ENCODE data around the gene SLC35E1.

DNA sequence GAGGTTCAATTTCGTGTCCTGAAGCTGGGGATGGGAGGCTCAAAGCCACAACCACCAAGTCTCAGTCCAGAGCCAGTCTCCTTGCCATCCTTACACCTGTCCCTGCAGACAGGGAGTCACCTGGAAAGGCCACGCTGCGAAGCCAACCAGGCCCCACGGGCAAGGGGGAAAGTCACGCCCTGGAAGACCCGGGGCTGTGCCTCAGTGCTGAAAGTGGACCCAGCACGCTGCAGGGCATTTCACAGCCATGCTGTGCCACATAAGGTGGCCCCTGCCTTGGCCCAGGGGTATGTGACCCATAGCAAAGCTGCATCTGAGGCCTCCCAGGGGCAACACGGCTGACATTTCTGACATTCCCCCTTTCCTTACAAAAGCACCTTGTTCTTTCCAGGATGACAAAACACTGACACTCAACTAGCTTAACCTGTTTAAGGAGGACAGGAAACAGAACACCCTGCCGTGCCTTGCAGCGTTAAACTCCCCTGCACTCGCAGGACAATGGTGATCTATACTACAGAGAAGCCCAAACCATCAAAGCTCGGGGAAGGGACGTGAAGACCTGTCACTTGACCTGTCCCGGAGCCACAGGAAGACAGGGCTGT is 44.8 kb downstream of the SLC35E1 start:
- TF ChIP-seq CTCF (IDR thresholded peaks at IDR 0.05; ENCODE audit: insufficient read depth, low read depth, low read length): no peak
- no peak for TF ChIP-seq EZH2 (IDR thresholded peaks at IDR 0.05; ENCODE audit: insufficient read depth, low read length)

All from astrocyte (in vitro differentiated cells and primary cell).